PC-9 (cell line): ENCODE results near the gene AOPEP. TPM values are rescaled to one million over a fixed set of nuclear protein-coding genes. Genes with fewer than 3 reads are reported as not detected.

Experiments
- BruUV-seq: library from RNA; stranded (reverse); fragments of 400-500 nt; replicated peaks from 2 replicates; lab custom pipeline; 2021; lab: Mats Ljungman, UMichigan
- CTCF ChIA-PET: fragments of 300-600 bp; sonication (Branson Sonifier 250); formaldehyde crosslinking; loops from one replicate; lab custom pipeline; 2022; ENCODE audit warnings: antibody characterized with exemption; lab: Charles Lee
- POLR2A ChIA-PET: fragments of 300-600 bp; sonication (Branson Sonifier 250); formaldehyde crosslinking; loops from one replicate; lab custom pipeline; 2022; ENCODE audit warnings: antibody characterized with exemption; ENCODE audit not compliant: unreplicated experiment; lab: Charles Lee
- DNase-seq, 2 experiments: peaks; one replicate each; pipeline versions ENCODE4 v3.0.0 to v3.0.0-alpha.2; 2015 to 2022; ENCODE audit warnings: mixed read lengths in 1 of 2
- H2AFZ ChIP-seq: fragments of 200-600 bp; sonication (generic); 2 replicates; pipeline ENCODE4 v1.8.1; 2017; ENCODE audit warnings: antibody characterized with exemption
- H3F3A ChIP-seq: fragments of 200-600 bp; sonication (generic); 2 replicates; pipeline ENCODE4 v1.8.1; 2017; ENCODE audit warnings: antibody characterized with exemption, mild to moderate bottlenecking, low read depth; ENCODE audit not compliant: insufficient read depth
- H3K27ac ChIP-seq: fragments of 200-600 bp; sonication (generic); 2 replicates; pipeline ENCODE4 v1.6.1; 2016; ENCODE audit warnings: mixed run types
- H3K27me3 ChIP-seq: fragments of 200-600 bp; sonication (generic); 2 replicates; pipeline ENCODE4 v1.6.1; 2016; ENCODE audit warnings: low read depth, mixed run types; ENCODE audit not compliant: insufficient read depth
- H3K36me3 ChIP-seq: fragments of 200-600 bp; sonication (generic); 2 replicates; pipeline ENCODE4 v1.6.1; 2016; ENCODE audit warnings: low read depth, mixed run types
- H3K4me1 ChIP-seq: fragments of 200-600 bp; sonication (generic); replicated peaks from 2 replicates; pipeline ENCODE4 v1.6.1; 2016; ENCODE audit warnings: mixed run types; ENCODE audit not compliant: insufficient read depth
- H3K4me2 ChIP-seq: fragments of 200-600 bp; sonication (generic); 2 replicates; pipeline ENCODE4 v1.6.1; 2017; ENCODE audit warnings: mixed run types
- H3K4me3 ChIP-seq: fragments of 200-600 bp; sonication (generic); 2 replicates; pipeline ENCODE4 v1.6.1; 2016; ENCODE audit warnings: mixed run types
- H3K79me2 ChIP-seq: fragments of 200-600 bp; sonication (generic); 2 replicates; pipeline ENCODE4 v1.6.1; 2017; ENCODE audit warnings: low read depth, mixed run types
- H3K9me2 ChIP-seq: fragments of 200-600 bp; sonication (generic); 2 replicates; pipeline ENCODE4 v1.8.1; 2017; ENCODE audit warnings: mild to moderate bottlenecking; ENCODE audit not compliant: insufficient read depth
- H3K9me3 ChIP-seq: fragments of 200-600 bp; sonication (generic); 2 replicates; pipeline ENCODE4 v1.8.1; 2016; ENCODE audit warnings: low read depth; ENCODE audit not compliant: insufficient read depth
- H4K20me1 ChIP-seq: fragments of 200-600 bp; sonication (generic); 2 replicates; pipeline ENCODE4 v1.8.1; 2017; ENCODE audit not compliant: insufficient read depth
- CTCF ChIP-seq: fragments of 200-600 bp; sonication (generic); conservative IDR thresholded peaks from 2 replicates; pipeline ENCODE4 v1.6.1; 2017; ENCODE audit warnings: mixed run types, antibody characterized with exemption, mild to moderate bottlenecking, moderate library complexity
- EZH2 ChIP-seq: fragments of 200-600 bp; sonication (generic); IDR thresholded peaks from 2 replicates; pipeline ENCODE4 v1.8.0; 2017; ENCODE audit warnings: antibody characterized with exemption, low read depth
- intact Hi-C: fragments of 100-400 bp; cut with micrococcal nuclease; formaldehyde crosslinking; loops from one replicate; pipeline ENCODE4 v1.10.0; 2022; ENCODE audit not compliant: unreplicated experiment
- total RNA-seq: library from RNA; stranded (reverse); gene quantifications from 2 replicates; pipeline ENCODE4 v1.2.3, GENCODE V29; 2021

Gene AOPEP
- total RNA-seq, 1 experiment from 2014 or later = 90.0 TPM

DNA sequence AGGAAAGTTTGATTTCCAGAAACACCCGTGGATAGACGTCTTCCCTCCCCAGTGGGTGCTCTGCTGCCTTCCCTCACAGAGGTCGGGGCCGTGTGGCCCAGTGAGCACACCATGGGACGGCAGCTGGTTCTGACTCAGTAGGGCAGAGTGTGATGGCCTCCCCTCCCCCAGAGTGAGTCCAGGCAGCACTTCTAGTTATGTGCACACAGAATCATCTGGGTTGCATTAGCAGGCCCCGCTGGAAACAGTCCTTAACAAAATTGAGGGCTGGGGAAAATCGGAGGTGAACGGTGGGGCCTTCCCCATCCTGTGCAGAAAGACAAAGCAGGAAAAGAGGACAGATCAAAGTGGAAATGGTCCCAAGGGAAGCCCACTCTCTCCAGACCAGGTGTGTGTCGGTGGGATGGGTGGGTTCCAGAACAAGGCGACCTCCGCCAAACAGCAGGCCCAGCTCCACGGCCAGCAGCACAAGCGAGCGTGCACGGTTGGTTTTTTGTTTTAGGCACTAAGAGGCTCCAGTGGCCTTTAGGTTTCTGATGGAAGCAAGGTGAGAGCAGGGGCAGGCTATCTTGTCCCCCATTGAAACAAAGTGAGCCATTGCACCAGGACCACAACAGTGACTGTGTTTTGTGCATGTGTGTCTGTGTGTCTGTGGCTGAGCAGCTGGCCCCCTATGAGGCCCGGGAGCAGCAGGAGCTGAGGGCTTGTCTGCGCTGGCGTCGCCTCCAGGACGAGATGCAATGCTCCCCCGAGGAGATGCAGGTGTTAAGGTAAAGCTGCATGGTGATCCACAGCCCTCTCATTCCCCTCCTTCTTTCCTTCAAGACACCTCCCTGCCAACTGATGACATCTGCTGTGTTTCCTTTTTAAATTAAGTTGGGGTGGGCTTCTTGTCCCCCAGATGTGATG lies 201.5 kb downstream of the AOPEP start:
- no TSS peak for BruUV-seq
- H3K79me2 ChIP-seq = peaks cover 25% of the 10 kb centered on the region
- H3K4me1 ChIP-seq = peaks cover 40% of the 10 kb centered on the region
- no peaks in the 10 kb centered on the region for H4K20me1 ChIP-seq
- intact Hi-C loops = loop anchor here (2.0 kb wide), 1 partner anchor 165 kb away; no protein-coding TSS in a partner anchor
- ChIA-PET CTCF (no interaction called here), POLR2A (interaction anchor here (1.0 kb wide), 1 partner anchor 11 kb away, joined by 3 read pairs; no protein-coding TSS in a partner anchor)
- peaks cover 18% of the 10 kb centered on the region; the same call in 1 of the 2 replicates for H3K36me3 ChIP-seq
- H3K27ac ChIP-seq = no peak overlapping the region
- TF ChIP-seq CTCF (no peak), EZH2 (no peak)
- no peak overlapping the region for H3K4me2 ChIP-seq
- H3K27me3 ChIP-seq = no peaks in the 10 kb centered on the region
- no peaks in the 10 kb centered on the region for H3K9me2 ChIP-seq
- H3K9me3 ChIP-seq = no peaks in the 10 kb centered on the region
- no peak for DNase-seq
- no peak overlapping the region for H2AFZ ChIP-seq
- peaks cover 42% of the 10 kb centered on the region for H3F3A ChIP-seq
- H3K4me3 ChIP-seq = no peak overlapping the region

DNA sequence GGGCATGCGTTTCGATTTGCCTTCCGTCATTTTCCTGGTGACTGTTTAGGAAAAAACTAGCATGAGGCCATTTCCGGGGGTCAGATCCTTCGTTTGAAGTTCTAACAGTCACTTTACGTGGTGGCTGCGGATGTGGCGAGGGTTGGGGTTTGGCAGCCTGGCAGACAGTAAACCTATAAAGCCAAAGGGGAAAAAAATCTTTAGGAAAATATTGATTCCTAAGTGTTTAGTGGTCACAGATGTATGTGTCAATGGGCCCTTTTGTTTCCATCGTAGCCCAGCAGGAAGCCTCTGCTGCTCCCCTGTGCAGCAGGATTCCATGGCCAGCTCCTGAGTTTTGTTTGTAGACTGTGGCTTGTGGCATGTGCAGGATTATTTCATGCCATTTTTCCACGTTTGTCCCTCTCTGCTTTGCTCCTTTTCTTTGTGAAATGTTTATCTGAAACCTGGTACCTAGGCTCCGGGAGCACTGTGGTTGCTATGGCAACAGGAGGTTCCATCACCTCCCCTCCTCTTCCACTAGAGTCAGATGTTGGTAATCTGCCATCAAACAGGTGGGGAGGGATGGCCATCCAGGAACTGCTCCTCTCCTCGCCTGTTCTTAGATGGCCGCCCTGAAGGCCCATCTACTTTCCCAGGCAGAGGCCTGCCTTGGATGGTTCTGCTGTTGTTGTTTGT lies 202.3 kb downstream of the AOPEP start:
- Histone ChIP-seq H3K27ac (no peak overlapping the region), H3K36me3 (peaks cover 18% of the 10 kb centered on the region; the same call in 1 of the 2 replicates), H3F3A (peaks cover 33% of the 10 kb centered on the region), H2AFZ (no peak overlapping the region), H3K4me2 (no peak overlapping the region), H3K79me2 (peaks cover 18% of the 10 kb centered on the region), H3K9me2 (no peaks in the 10 kb centered on the region), H3K9me3 (no peaks in the 10 kb centered on the region), H3K27me3 (no peaks in the 10 kb centered on the region), H4K20me1 (no peaks in the 10 kb centered on the region), H3K4me3 (no peak overlapping the region), H3K4me1 (peaks cover 32% of the 10 kb centered on the region)
- DNase-seq = no peak
- CTCF ChIA-PET = no interaction called here
- POLR2A ChIA-PET = interaction anchor here (0.6 to 1.0 kb wide), 6 partner anchors 12 to 111 kb away, joined by 3 to 7 read pairs (median 4); no protein-coding TSS in a partner anchor
- intact Hi-C loops = no loop called here
- TSS peak; percentile 13 for BruUV-seq
- TF ChIP-seq CTCF = no peak
- no peak for TF ChIP-seq EZH2

- intact Hi-C loops = no loop called here
- Histone ChIP-seq H3K27me3 (no peaks in the 10 kb centered on the region), H3K27ac (no peak overlapping the region), H4K20me1 (no peaks in the 10 kb centered on the region), H3K79me2 (peaks cover 13% of the 10 kb centered on the region), H3K9me3 (no peaks in the 10 kb centered on the region), H3K36me3 (peaks cover 18% of the 10 kb centered on the region; the same call in 1 of the 2 replicates), H3K4me1 (peaks cover 26% of the 10 kb centered on the region), H2AFZ (no peak overlapping the region), H3K4me2 (no peak overlapping the region), H3F3A (peaks cover 28% of the 10 kb centered on the region; the same call in 1 of the 2 replicates), H3K4me3 (no peak overlapping the region), H3K9me2 (no peaks in the 10 kb centered on the region)
- DNase-seq = peak in 1 of 2 experiments; percentile 89
- no TSS peak for BruUV-seq
- ChIA-PET CTCF (no interaction called here), POLR2A (interaction anchor here (0.6 to 1.0 kb wide), 10 partner anchors 8 to 111 kb away, joined by 3 to 19 read pairs (median 4); no protein-coding TSS in a partner anchor)
- TF ChIP-seq EZH2 (no peak), CTCF (no peak)
Observed at GRCh38 chr9:94929369-94929756, 202.9 kb downstream of the AOPEP start.
